ENCODE data around the gene MRPS18A. TPM values are rescaled to one million over a fixed set of nuclear protein-coding genes. Genes with fewer than 3 reads are reported as not detected.

Gene MRPS18A
- total and polyA plus RNA-seq, 9 of the 15 experiments (the other 6 are each of a cell fraction or from before 2014, with no cell fraction given), result 87.5 to 243 (median 125) TPM

DNA sequence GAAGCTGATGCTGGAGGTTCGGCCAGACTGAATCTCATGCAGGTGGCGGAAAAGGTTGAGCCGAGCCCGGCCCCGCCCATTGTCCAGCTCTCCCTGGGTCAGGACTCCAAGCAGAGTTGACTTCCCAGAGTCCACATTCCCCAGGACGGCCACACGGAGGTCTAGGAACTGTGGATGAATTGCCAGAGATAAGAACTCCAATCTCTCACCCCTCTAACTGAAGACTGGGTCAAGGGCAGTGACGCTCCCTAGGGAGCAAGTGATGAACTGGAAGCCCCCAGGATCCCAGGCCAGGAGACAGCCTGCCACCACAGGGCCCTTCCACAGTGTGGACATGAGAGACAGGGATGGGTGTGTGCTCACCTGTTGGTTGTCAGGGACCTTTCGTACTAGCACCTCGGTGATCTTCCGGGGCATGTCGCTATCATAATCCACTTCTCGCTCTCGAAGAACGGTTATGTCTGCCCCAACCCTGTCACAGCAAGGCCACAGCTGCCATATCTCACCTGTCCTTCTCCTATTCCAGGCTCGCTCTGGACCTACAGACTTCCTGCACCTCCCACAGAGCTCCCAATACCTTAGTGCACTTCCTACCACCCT, 62.1 kb downstream of the MRPS18A start (continued):
- TF ChIP-seq, protein P1, sequence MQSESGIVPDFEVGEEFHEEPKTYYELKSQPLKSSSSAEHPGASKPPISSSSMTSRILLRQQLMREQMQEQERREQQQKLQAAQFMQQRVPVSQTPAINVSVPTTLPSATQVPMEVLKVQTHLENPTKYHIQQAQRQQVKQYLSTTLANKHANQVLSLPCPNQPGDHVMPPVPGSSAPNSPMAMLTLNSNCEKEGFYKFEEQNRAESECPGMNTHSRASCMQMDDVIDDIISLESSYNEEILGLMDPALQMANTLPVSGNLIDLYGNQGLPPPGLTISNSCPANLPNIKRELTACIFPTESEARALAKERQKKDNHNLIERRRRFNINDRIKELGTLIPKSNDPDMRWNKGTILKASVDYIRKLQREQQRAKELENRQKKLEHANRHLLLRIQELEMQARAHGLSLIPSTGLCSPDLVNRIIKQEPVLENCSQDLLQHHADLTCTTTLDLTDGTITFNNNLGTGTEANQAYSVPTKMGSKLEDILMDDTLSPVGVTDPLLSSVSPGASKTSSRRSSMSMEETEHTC (IDR thresholded peaks at IDR 0.05), result no peak
- TF ChIP-seq CBX5 (IDR thresholded peaks at IDR 0.05; ENCODE audit: borderline replicate concordance, low read depth) (no peak), POLR2AphosphoS2 (IDR thresholded peaks at IDR 0.05; ENCODE audit: low read length) (no peak), CREB1 (IDR thresholded peaks at IDR 0.05) (no peak), CREB1 (CRISPR knock-in tag; IDR thresholded peaks at IDR 0.05) (no peak), CCNT2 (IDR thresholded peaks at IDR 0.05; ENCODE audit: borderline replicate concordance, extremely low read depth, insufficient read length, low read depth, low read length) (no peak), SIRT6 (IDR thresholded peaks at IDR 0.05; ENCODE audit: low read depth, low read length) (no peak), ZNF143 (CRISPR knock-in tag; IDR thresholded peaks at IDR 0.05) (no peak), ZKSCAN8 (CRISPR knock-in tag; IDR thresholded peaks at IDR 0.05) (no peak), IFI16 (CRISPR knock-in tag; IDR thresholded peaks at IDR 0.05) (0 out of 2 replicates have a peak, but pooled peaks have one; percentile 40), POLR2B (IDR thresholded peaks at IDR 0.05; ENCODE audit: low read depth, partially characterized antibody) (peak; percentile 11), TCF7 (IDR thresholded peaks at IDR 0.05; ENCODE audit: borderline replicate concordance) (no peak), POLR2G (IDR thresholded peaks at IDR 0.05; ENCODE audit: low read depth, low read length) (peak; percentile 63), ARHGAP35 (IDR thresholded peaks at IDR 0.05; ENCODE audit: partially characterized antibody) (no peak)
- TF ChIP-seq, protein P2, sequence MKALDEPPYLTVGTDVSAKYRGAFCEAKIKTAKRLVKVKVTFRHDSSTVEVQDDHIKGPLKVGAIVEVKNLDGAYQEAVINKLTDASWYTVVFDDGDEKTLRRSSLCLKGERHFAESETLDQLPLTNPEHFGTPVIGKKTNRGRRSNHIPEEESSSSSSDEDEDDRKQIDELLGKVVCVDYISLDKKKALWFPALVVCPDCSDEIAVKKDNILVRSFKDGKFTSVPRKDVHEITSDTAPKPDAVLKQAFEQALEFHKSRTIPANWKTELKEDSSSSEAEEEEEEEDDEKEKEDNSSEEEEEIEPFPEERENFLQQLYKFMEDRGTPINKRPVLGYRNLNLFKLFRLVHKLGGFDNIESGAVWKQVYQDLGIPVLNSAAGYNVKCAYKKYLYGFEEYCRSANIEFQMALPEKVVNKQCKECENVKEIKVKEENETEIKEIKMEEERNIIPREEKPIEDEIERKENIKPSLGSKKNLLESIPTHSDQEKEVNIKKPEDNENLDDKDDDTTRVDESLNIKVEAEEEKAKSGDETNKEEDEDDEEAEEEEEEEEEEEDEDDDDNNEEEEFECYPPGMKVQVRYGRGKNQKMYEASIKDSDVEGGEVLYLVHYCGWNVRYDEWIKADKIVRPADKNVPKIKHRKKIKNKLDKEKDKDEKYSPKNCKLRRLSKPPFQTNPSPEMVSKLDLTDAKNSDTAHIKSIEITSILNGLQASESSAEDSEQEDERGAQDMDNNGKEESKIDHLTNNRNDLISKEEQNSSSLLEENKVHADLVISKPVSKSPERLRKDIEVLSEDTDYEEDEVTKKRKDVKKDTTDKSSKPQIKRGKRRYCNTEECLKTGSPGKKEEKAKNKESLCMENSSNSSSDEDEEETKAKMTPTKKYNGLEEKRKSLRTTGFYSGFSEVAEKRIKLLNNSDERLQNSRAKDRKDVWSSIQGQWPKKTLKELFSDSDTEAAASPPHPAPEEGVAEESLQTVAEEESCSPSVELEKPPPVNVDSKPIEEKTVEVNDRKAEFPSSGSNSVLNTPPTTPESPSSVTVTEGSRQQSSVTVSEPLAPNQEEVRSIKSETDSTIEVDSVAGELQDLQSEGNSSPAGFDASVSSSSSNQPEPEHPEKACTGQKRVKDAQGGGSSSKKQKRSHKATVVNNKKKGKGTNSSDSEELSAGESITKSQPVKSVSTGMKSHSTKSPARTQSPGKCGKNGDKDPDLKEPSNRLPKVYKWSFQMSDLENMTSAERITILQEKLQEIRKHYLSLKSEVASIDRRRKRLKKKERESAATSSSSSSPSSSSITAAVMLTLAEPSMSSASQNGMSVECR (CRISPR knock-in tag; IDR thresholded peaks at IDR 0.05), result peak; percentile 32; the same call in 1 of the 2 replicates
- TF ChIP-seq, protein P3, sequence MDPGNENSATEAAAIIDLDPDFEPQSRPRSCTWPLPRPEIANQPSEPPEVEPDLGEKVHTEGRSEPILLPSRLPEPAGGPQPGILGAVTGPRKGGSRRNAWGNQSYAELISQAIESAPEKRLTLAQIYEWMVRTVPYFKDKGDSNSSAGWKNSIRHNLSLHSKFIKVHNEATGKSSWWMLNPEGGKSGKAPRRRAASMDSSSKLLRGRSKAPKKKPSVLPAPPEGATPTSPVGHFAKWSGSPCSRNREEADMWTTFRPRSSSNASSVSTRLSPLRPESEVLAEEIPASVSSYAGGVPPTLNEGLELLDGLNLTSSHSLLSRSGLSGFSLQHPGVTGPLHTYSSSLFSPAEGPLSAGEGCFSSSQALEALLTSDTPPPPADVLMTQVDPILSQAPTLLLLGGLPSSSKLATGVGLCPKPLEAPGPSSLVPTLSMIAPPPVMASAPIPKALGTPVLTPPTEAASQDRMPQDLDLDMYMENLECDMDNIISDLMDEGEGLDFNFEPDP (CRISPR knock-in tag; IDR thresholded peaks at IDR 0.05), result no peak
- TF ChIP-seq, protein P4, sequence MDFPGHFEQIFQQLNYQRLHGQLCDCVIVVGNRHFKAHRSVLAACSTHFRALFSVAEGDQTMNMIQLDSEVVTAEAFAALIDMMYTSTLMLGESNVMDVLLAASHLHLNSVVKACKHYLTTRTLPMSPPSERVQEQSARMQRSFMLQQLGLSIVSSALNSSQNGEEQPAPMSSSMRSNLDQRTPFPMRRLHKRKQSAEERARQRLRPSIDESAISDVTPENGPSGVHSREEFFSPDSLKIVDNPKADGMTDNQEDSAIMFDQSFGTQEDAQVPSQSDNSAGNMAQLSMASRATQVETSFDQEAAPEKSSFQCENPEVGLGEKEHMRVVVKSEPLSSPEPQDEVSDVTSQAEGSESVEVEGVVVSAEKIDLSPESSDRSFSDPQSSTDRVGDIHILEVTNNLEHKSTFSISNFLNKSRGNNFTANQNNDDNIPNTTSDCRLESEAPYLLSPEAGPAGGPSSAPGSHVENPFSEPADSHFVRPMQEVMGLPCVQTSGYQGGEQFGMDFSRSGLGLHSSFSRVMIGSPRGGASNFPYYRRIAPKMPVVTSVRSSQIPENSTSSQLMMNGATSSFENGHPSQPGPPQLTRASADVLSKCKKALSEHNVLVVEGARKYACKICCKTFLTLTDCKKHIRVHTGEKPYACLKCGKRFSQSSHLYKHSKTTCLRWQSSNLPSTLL (IDR thresholded peaks at IDR 0.05), result no peak
- TF ChIP-seq, protein P5, sequence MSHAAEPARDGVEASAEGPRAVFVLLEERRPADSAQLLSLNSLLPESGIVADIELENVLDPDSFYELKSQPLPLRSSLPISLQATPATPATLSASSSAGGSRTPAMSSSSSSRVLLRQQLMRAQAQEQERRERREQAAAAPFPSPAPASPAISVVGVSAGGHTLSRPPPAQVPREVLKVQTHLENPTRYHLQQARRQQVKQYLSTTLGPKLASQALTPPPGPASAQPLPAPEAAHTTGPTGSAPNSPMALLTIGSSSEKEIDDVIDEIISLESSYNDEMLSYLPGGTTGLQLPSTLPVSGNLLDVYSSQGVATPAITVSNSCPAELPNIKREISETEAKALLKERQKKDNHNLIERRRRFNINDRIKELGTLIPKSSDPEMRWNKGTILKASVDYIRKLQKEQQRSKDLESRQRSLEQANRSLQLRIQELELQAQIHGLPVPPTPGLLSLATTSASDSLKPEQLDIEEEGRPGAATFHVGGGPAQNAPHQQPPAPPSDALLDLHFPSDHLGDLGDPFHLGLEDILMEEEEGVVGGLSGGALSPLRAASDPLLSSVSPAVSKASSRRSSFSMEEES (CRISPR knock-in tag; IDR thresholded peaks at IDR 0.05), result no peak
